Measurements from ENCODE around the gene RNASE8.

Gene RNASE8

DNA sequence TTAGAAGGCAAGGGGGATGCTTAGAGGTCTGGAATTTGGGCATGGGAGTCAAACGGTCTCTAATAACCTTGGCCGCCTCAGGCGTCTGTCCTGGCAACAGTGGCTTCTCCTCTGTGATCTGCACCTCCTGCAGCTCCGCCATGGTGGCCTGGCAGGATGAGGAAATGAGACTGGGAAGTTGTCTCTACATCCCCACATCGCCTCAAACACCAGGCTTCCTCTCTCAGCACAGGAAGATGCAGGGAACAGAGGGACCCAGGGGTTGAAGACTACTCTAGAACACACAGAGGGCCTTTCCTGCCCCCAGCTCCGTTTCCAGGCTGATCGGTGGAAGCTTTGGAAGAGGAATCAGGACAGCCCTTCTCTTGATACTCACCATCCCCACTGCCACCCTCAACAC is 34.4 kb upstream of the RNASE8 start:
- Histone ChIP-seq H2AFZ (ENCODE audit: low read depth, low read length) (no peak overlapping the region), H3K36me3 (ENCODE audit: insufficient read depth, low read length) (no peaks in the 10 kb centered on the region), H3K27me3 (ENCODE audit: insufficient read depth, low read length) (peaks cover 57% of the 10 kb centered on the region)

GRCh38 chr14:21023817-21024584 is 33.6 kb upstream of the RNASE8 start:
- peak overlapping the region; percentile 41 for H3K4me3 ChIP-seq (ENCODE audit: low read length)
- peak overlapping the region; percentile 69 for H2AFZ ChIP-seq (ENCODE audit: low read depth, low read length)
- H3K9me3 ChIP-seq (ENCODE audit: low read length) = no peaks in the 10 kb centered on the region
- peaks cover 57% of the 10 kb centered on the region for H3K27me3 ChIP-seq (ENCODE audit: insufficient read depth, low read length)
- no peaks in the 10 kb centered on the region for H3K36me3 ChIP-seq (ENCODE audit: insufficient read depth, low read length)
- peaks cover 10% of the 10 kb centered on the region for H3K4me1 ChIP-seq (ENCODE audit: insufficient read depth, low read length)

More for the DNA sequence above, 34.4 kb upstream of the RNASE8 start:
- H3K4me3 ChIP-seq (ENCODE audit: low read length) = no peak overlapping the region
- H3K9me3 ChIP-seq (ENCODE audit: low read length) = no peaks in the 10 kb centered on the region
- H3K4me1 ChIP-seq (ENCODE audit: insufficient read depth, low read length) = peaks cover 10% of the 10 kb centered on the region

- no peaks in the 10 kb centered on the region for H3K9me3 ChIP-seq (ENCODE audit: low read length)
- H3K4me1 ChIP-seq (ENCODE audit: insufficient read depth, low read length) = peaks cover 10% of the 10 kb centered on the region
- H3K36me3 ChIP-seq (ENCODE audit: insufficient read depth, low read length) = no peaks in the 10 kb centered on the region
- H3K4me3 ChIP-seq (ENCODE audit: low read length) = peak within 1 kb of the TSS; percentile 41
- H2AFZ ChIP-seq (ENCODE audit: low read depth, low read length) = peak within 1 kb of the TSS; percentile 69
- peaks cover 59% of the 10 kb centered on the region for H3K27me3 ChIP-seq (ENCODE audit: insufficient read depth, low read length)
Observed at GRCh38 chr14:21024585-21025370, 32.8 kb upstream of the RNASE8 start, which contains the start of gene NDRG2. Gene NDRG2 (minus strand): TSS chr14:21025061. CDS start chr14:21023315, 1,746 bp downstream.

DNA sequence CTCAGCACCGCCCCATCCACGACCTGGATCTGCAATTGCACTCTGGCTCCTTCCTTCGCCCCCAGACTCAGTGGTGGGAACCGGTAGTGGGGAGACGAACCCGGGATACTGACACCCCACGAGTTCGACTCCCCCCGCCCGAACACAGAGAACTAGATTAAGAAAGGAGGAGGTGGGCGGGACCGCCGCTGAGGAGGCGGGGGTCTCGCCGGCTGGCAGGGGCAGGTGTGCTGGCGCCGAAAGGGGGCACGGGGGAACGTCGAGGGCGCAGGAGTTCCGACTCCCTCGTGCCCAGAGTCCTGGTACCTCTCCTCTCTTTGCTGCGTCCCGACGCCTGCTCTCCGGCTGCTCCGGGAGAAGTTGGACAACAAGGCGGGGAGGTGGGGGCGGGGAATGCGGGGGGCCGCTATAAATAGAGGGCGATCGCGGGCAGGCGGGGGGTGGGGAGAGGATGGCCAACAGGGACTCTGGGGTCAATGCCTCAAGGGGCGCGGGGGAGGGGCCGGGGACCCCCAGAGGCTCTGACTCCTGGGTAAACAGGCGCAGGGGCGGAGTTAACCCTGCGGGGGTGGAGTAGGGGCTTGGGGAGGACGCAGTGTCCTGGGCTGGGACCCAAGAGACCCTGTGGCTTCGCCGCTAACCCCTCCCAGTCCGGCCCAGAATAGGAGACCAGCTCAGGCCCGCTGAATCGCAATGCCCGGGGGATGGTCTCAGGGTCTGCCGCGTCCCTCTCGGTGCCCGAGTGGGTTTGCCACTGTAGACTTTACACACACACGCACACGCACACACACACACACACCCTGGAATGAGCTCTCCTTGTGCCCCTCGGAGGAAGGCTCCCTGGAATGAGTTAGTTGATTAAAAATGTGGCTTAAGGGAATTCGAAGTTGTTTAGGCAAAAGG is 32.0 kb upstream of the RNASE8 start:
- Histone ChIP-seq H3K4me3 (ENCODE audit: low read length) (peak overlapping the region; percentile 29), H3K36me3 (ENCODE audit: insufficient read depth, low read length) (no peaks in the 10 kb centered on the region), H3K4me1 (ENCODE audit: insufficient read depth, low read length) (peaks cover 10% of the 10 kb centered on the region), H3K27me3 (ENCODE audit: insufficient read depth, low read length) (peaks cover 66% of the 10 kb centered on the region), H2AFZ (ENCODE audit: low read depth, low read length) (no peak overlapping the region), H3K9me3 (ENCODE audit: low read length) (no peaks in the 10 kb centered on the region)

DNA sequence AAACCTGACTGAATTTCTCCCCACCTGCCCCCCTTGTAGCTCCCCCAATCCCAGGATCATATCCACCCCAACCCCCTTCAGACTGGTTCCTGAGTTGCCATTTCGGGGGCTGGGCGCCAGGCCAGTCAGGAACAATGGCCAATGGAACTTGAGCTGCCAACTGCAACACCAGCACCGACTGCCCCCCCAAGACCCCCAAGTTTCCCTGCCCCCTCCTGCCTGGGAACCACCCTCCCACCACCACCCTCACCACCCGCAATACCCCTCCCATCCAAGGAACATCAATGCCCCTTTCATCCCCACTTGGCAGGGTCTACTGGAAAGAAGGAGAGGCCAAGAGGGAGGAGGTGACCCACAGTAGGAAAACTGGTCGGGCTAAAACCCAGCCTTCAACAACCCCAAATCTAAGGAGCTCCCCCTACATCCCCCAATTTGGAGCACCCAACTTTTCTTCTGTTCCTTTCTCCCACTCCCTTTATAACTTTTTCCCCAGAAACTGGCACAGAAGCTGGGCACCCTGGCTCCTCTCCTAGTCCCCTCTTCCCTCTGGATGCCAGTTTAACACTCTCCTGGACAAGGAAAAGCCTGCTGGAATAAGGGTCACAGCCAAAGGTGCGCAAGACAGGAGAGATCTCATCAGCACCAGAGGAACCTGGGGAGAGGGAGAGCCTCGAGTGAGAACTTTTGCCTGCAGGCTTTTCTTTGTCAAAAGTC is 31.2 kb upstream of the RNASE8 start:
- no peak overlapping the region for H3K4me3 ChIP-seq (ENCODE audit: low read length)
- H2AFZ ChIP-seq (ENCODE audit: low read depth, low read length) = no peak overlapping the region
- peaks cover 10% of the 10 kb centered on the region for H3K4me1 ChIP-seq (ENCODE audit: insufficient read depth, low read length)
- H3K9me3 ChIP-seq (ENCODE audit: low read length) = no peaks in the 10 kb centered on the region
- peaks cover 72% of the 10 kb centered on the region for H3K27me3 ChIP-seq (ENCODE audit: insufficient read depth, low read length)
- no peaks in the 10 kb centered on the region for H3K36me3 ChIP-seq (ENCODE audit: insufficient read depth, low read length)

- Histone ChIP-seq H2AFZ (ENCODE audit: low read depth, low read length) (no peak overlapping the region), H3K4me1 (ENCODE audit: insufficient read depth, low read length) (peaks cover 10% of the 10 kb centered on the region), H3K27me3 (ENCODE audit: insufficient read depth, low read length) (peaks cover 71% of the 10 kb centered on the region)
Observed at GRCh38 chr14:21026988-21027315, 30.7 kb upstream of the RNASE8 start.

GRCh38 chr14:21029917-21030316 is 27.7 kb upstream of the RNASE8 start, which contains the start of gene TPPP2:
Gene TPPP2 (plus strand): TSS chr14:21030217. CDS start chr14:21030582, 365 bp downstream.
- Histone ChIP-seq H3K4me3 (ENCODE audit: low read length) (no peak within 1 kb of the TSS), H3K4me1 (ENCODE audit: insufficient read depth, low read length) (peaks cover 4% of the 10 kb centered on the region), H3K36me3 (ENCODE audit: insufficient read depth, low read length) (no peaks in the 10 kb centered on the region), H3K27me3 (ENCODE audit: insufficient read depth, low read length) (peaks cover 63% of the 10 kb centered on the region), H3K9me3 (ENCODE audit: low read length) (no peaks in the 10 kb centered on the region), H2AFZ (ENCODE audit: low read depth, low read length) (no peak within 1 kb of the TSS)

More at GRCh38 chr14:21026988-21027315, 30.7 kb upstream of the RNASE8 start:
- Histone ChIP-seq H3K9me3 (ENCODE audit: low read length) (no peaks in the 10 kb centered on the region), H3K4me3 (ENCODE audit: low read length) (no peak overlapping the region), H3K36me3 (ENCODE audit: insufficient read depth, low read length) (no peaks in the 10 kb centered on the region)

GRCh38 chr14:21030531-21030930 is 27.1 kb upstream of the RNASE8 start:
- H2AFZ ChIP-seq (ENCODE audit: low read depth, low read length) = no peak overlapping the region
- no peaks in the 10 kb centered on the region for H3K9me3 ChIP-seq (ENCODE audit: low read length)
- no peaks in the 10 kb centered on the region for H3K4me1 ChIP-seq (ENCODE audit: insufficient read depth, low read length)
- H3K36me3 ChIP-seq (ENCODE audit: insufficient read depth, low read length) = no peaks in the 10 kb centered on the region
- H3K27me3 ChIP-seq (ENCODE audit: insufficient read depth, low read length) = peaks cover 61% of the 10 kb centered on the region
- no peak overlapping the region for H3K4me3 ChIP-seq (ENCODE audit: low read length)

GRCh38 chr14:21032326-21033132 is 25.1 kb upstream of the RNASE8 start:
- no peaks in the 10 kb centered on the region for H3K4me1 ChIP-seq (ENCODE audit: insufficient read depth, low read length)
- no peaks in the 10 kb centered on the region for H3K9me3 ChIP-seq (ENCODE audit: low read length)
- H3K36me3 ChIP-seq (ENCODE audit: insufficient read depth, low read length) = no peaks in the 10 kb centered on the region
- peaks cover 51% of the 10 kb centered on the region for H3K27me3 ChIP-seq (ENCODE audit: insufficient read depth, low read length)
- H2AFZ ChIP-seq (ENCODE audit: low read depth, low read length) = no peak overlapping the region
- H3K4me3 ChIP-seq (ENCODE audit: low read length) = no peak overlapping the region

- H3K36me3 ChIP-seq (ENCODE audit: insufficient read depth, low read length) = no peaks in the 10 kb centered on the region
- H3K27me3 ChIP-seq (ENCODE audit: insufficient read depth, low read length) = peaks cover 49% of the 10 kb centered on the region
- H3K4me3 ChIP-seq (ENCODE audit: low read length) = no peak overlapping the region
- H2AFZ ChIP-seq (ENCODE audit: low read depth, low read length) = no peak overlapping the region
- H3K4me1 ChIP-seq (ENCODE audit: insufficient read depth, low read length) = no peaks in the 10 kb centered on the region
- no peaks in the 10 kb centered on the region for H3K9me3 ChIP-seq (ENCODE audit: low read length)
Observed at GRCh38 chr14:21033133-21033698, 24.4 kb upstream of the RNASE8 start.

GRCh38 chr14:21034707-21035106 is 22.9 kb upstream of the RNASE8 start, which contains the start of gene RNASE13:
Gene RNASE13 (minus strand): TSS chr14:21034807. CDS start chr14:21034288, 519 bp downstream.
- Histone ChIP-seq H3K4me3 (ENCODE audit: low read length) (no peak within 1 kb of the TSS), H2AFZ (ENCODE audit: low read depth, low read length) (no peak within 1 kb of the TSS), H3K27me3 (ENCODE audit: insufficient read depth, low read length) (peaks cover 48% of the 10 kb centered on the region), H3K36me3 (ENCODE audit: insufficient read depth, low read length) (no peaks in the 10 kb centered on the region), H3K4me1 (ENCODE audit: insufficient read depth, low read length) (peaks cover under 1% of the 10 kb centered on the region), H3K9me3 (ENCODE audit: low read length) (no peaks in the 10 kb centered on the region)
